ENCODE measurements around the gene PDE11A. TPM values are rescaled to one million over a fixed set of nuclear protein-coding genes. Genes with fewer than 3 reads are reported as not detected.

The PDE11A gene
- total RNA-seq, 1 experiment from 2014 or later, result not detected

GRCh38 chr2:177639262-177639914 lies 433.2 kb downstream of the PDE11A start:
- no peak for DNase-seq (ENCODE audit: unreplicated experiment)
- Mint-ChIP-seq H3K27me3 (ENCODE audit: insufficient read depth, unreplicated experiment) (no peaks in the 10 kb centered on the region), H3K27ac (ENCODE audit: low read depth, unreplicated experiment) (no peak overlapping the region), H3K4me1 (ENCODE audit: insufficient read depth, unreplicated experiment) (no peaks in the 10 kb centered on the region), H3K9me3 (ENCODE audit: unreplicated experiment) (no peaks in the 10 kb centered on the region), H3K36me3 (ENCODE audit: insufficient read depth, unreplicated experiment) (no peaks in the 10 kb centered on the region), H3K4me3 (ENCODE audit: unreplicated experiment) (no peak overlapping the region)
- intact Hi-C loops (cut with micrococcal nuclease), result no loop called here
- TF ChIP-seq, protein P1, sequence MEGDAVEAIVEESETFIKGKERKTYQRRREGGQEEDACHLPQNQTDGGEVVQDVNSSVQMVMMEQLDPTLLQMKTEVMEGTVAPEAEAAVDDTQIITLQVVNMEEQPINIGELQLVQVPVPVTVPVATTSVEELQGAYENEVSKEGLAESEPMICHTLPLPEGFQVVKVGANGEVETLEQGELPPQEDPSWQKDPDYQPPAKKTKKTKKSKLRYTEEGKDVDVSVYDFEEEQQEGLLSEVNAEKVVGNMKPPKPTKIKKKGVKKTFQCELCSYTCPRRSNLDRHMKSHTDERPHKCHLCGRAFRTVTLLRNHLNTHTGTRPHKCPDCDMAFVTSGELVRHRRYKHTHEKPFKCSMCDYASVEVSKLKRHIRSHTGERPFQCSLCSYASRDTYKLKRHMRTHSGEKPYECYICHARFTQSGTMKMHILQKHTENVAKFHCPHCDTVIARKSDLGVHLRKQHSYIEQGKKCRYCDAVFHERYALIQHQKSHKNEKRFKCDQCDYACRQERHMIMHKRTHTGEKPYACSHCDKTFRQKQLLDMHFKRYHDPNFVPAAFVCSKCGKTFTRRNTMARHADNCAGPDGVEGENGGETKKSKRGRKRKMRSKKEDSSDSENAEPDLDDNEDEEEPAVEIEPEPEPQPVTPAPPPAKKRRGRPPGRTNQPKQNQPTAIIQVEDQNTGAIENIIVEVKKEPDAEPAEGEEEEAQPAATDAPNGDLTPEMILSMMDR (IDR thresholded peaks at IDR 0.05; ENCODE audit: unreplicated experiment), result no peak
- BruUV-seq (replicated peaks), result no TSS peak
- CTCF ChIA-PET, result interaction anchor here (0.6 kb wide), 1 partner anchor 991 kb away, joined by 3 read pairs; no protein-coding TSS in a partner anchor
- POLR2A ChIA-PET, result no interaction called here

DNA sequence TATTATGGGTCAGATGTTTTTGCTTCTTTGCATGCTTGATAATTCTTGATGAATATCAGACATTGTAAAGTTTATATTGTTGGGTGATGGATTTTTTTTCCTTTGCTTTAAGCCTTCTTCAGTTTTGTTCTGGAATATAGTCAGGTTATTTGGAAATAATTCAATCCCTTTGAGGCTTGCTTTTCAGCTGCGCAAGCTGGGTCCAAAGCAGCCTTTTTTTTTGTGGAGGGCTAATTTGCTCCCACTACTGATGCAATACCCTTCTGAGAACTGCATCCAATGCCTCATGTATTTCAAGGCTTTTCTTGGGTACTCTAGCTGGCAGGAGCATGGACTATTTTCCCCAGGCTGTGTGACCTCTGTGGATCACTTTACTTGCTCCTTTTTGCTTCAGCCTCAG lies 434.1 kb downstream of the PDE11A start:
- TF ChIP-seq, protein P1 (IDR thresholded peaks at IDR 0.05; ENCODE audit: unreplicated experiment), result no peak
- Mint-ChIP-seq H3K27ac (ENCODE audit: low read depth, unreplicated experiment) (no peak overlapping the region), H3K9me3 (ENCODE audit: unreplicated experiment) (no peaks in the 10 kb centered on the region), H3K4me3 (ENCODE audit: unreplicated experiment) (no peak overlapping the region), H3K4me1 (ENCODE audit: insufficient read depth, unreplicated experiment) (no peaks in the 10 kb centered on the region), H3K27me3 (ENCODE audit: insufficient read depth, unreplicated experiment) (no peaks in the 10 kb centered on the region), H3K36me3 (ENCODE audit: insufficient read depth, unreplicated experiment) (no peaks in the 10 kb centered on the region)
- no peak for DNase-seq (ENCODE audit: unreplicated experiment)
- no TSS peak for BruUV-seq (replicated peaks)
- intact Hi-C loops (cut with micrococcal nuclease), result no loop called here
- ChIA-PET POLR2A (no interaction called here), CTCF (no interaction called here)

DNA sequence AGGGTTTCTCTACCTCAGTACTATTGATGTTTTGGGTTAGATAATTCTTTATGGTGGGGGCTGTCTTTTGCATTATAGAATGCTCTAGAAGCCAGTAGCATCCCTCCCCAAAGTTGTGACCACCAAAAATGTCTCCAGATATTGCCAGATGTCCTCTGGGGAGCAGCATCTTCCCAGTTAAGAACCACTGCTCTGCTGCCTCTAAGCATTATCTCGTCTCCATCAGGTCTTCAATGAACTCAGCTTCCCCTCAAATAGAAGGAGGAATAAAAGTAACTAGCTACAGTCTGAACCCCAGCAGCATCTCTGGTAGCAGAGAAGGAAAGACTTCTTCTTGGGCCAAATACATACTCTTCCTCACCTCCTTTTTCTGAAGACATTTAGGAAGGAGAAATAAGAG lies 435.9 kb downstream of the PDE11A start:
- TF ChIP-seq, protein P1 (IDR thresholded peaks at IDR 0.05; ENCODE audit: unreplicated experiment), result no peak
- Mint-ChIP-seq H3K36me3 (ENCODE audit: insufficient read depth, unreplicated experiment) (no peaks in the 10 kb centered on the region), H3K9me3 (ENCODE audit: unreplicated experiment) (no peaks in the 10 kb centered on the region), H3K27me3 (ENCODE audit: insufficient read depth, unreplicated experiment) (no peaks in the 10 kb centered on the region), H3K27ac (ENCODE audit: low read depth, unreplicated experiment) (no peak overlapping the region), H3K4me1 (ENCODE audit: insufficient read depth, unreplicated experiment) (no peaks in the 10 kb centered on the region), H3K4me3 (ENCODE audit: unreplicated experiment) (no peak overlapping the region)
- ChIA-PET POLR2A (no interaction called here), CTCF (interaction anchor here (0.6 kb wide), 1 partner anchor 10 kb away, joined by 4 read pairs; no protein-coding TSS in a partner anchor)
- BruUV-seq (replicated peaks), result no TSS peak
- intact Hi-C loops (cut with micrococcal nuclease), result no loop called here
- DNase-seq (ENCODE audit: unreplicated experiment), result no peak

DNA sequence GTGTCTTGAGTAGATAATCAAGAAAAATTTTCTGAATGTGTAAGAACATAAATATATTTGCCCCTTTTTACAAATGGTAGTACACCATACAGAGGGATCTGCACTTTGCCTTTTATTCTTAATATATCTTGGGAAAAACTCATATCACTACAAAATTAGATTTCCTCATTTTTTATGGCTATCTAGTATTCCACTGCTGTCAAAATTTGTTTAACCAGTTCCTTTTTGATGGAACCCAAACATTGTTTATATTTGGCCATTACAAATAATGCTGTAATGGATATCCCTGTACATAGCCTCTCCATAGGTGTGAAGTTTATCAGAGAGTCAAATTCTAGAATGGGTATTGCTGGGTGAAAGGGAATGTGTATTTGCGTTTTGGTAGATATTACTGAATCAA lies 436.9 kb downstream of the PDE11A start:
- H3K9me3 Mint-ChIP-seq (ENCODE audit: unreplicated experiment), result no peaks in the 10 kb centered on the region
- intact Hi-C loops (cut with micrococcal nuclease), result no loop called here
- H3K36me3 Mint-ChIP-seq (ENCODE audit: insufficient read depth, unreplicated experiment), result no peaks in the 10 kb centered on the region
- no peak for DNase-seq (ENCODE audit: unreplicated experiment)
- TF ChIP-seq, protein P1 (IDR thresholded peaks at IDR 0.05; ENCODE audit: unreplicated experiment), result no peak
- H3K27ac Mint-ChIP-seq (ENCODE audit: low read depth, unreplicated experiment), result no peak overlapping the region
- H3K4me1 Mint-ChIP-seq (ENCODE audit: insufficient read depth, unreplicated experiment), result no peaks in the 10 kb centered on the region
- no peaks in the 10 kb centered on the region for H3K27me3 Mint-ChIP-seq (ENCODE audit: insufficient read depth, unreplicated experiment)
- BruUV-seq (replicated peaks), result no TSS peak
- ChIA-PET CTCF (no interaction called here), POLR2A (no interaction called here)
- no peak overlapping the region for H3K4me3 Mint-ChIP-seq (ENCODE audit: unreplicated experiment)

Measured in MCF 10A (cell line).